Dermis blood vessel endothelial cell (primary cell): ENCODE results near the gene AP1B1. TPM values are rescaled to one million over a fixed set of nuclear protein-coding genes. Genes with fewer than 3 reads are reported as not detected.
"Not testable (repeated sequence)": the region's sequence is repeated elsewhere in the genome, so short reads cannot be mapped to it uniquely, and the experiment has no call there.

Experiments
- DNase-seq: peaks from one replicate; pipeline ENCODE4 v3.0.0; 2010
- total RNA-seq: library from RNA; depleted of rRNA; stranded (reverse); fragments of >200 nt; gene quantifications from 2 replicates; pipeline ENCODE4 v1.2.3, GENCODE V29; 2014

Gene AP1B1
- total RNA-seq, 1 donor from 2014 or later = 191 TPM

DNA sequence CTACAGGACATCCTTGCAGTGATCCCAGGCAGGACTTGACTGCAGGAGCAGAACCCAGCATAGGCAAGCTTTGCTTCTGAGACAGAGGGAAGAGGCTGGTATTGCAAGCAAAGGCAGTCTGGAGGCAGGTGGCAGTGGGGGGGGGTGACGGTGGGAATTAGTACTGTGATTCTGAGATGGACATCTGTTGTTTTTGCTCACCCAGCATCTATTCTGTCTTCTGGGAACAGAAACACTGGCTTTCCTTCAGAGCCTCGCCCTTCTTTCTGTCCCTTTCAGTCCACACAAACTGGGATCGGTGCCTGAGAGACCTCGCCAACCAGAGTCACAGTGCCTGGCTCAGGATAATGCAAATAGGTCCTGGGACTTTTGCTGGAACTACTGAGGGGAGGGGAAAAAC is 41.7 kb downstream of the AP1B1 start:
- DNase-seq = no peak

- DNase-seq = no peak
Observed at GRCh38 chr22:29345932-29346331, 42.4 kb downstream of the AP1B1 start.

DNA sequence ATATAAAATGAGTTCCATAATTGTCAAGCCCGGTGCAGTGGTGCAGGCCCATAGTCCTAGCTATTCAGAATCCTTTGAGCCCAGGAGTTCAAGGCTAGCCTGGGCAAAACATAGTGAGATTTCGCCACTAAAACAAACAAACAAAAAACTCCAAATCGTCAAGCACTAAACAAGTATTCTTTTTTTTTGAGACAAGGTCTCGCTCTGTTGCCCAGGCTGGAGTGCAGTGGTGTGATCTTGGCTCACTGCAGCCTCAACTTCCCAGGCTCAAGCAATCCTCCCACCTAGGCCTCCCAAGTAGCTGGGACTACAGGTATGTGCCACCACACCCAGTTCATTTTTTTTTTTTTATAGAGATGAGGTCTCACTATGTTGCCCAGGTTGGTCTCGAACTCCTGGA is 43.5 kb downstream of the AP1B1 start:
- DNase-seq = not testable (repeated sequence)

DNA sequence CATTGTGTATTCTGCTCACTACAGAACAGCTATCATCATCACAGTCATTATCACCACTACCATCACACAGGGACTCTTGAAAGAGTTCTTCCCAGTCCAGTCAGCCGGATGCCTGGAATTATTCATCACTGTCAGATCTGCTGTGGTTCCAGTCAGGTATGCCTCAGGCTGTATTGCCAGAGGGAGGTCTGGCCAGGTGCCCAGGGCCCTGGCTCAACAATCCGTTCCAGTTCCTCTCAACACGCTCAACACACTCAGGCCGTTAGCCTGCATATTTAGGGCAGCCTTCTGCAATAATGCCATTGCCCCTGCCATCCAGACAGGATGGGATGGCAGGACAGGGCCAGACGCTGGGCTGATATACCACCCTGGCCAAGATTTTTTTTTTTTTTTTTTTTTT is 44.2 kb downstream of the AP1B1 start:
- peak; percentile 69 for DNase-seq

GRCh38 chr22:29343313-29343805 is 45.0 kb downstream of the AP1B1 start:
- DNase-seq = no peak

GRCh38 chr22:29342577-29343312 is 45.6 kb downstream of the AP1B1 start:
- DNase-seq = no peak

DNA sequence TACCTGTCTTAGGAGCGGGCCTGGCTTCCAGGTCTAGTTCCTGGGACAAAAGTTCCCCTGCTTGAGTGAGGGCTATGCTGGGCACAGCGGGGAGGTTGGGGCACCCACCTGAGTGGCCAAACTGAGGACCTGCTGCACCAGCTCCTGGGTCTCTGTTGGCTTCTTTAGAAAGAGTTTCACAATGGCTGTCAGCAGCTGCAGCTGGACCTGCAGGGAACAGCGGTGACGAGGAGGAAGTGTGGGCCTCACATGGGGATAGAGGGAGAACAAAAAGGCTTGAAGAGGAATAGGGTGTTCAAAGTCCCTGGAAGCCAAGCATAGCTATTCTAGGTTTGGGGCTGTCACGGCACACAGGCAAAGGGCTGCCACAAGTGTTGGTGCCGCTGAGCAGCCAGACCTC is 46.2 kb downstream of the AP1B1 start:
- no peak for DNase-seq

DNA sequence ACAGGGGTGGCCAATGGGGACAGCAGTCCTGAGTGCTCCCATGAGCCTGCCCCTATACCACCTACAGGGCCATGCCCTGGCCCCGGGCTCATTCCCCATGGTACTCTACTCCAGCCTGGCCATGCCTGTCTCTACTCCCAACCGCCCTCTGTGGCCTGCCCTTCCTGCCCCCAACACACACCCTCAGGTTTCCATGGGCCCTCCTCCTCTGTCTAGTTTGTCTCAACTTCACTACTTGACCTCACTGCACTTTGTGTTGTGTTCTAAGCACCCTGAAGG is 46.6 kb downstream of the AP1B1 start:
- no peak for DNase-seq

- no peak for DNase-seq
Observed at GRCh38 chr22:29341056-29341848, 47.1 kb downstream of the AP1B1 start.

DNA sequence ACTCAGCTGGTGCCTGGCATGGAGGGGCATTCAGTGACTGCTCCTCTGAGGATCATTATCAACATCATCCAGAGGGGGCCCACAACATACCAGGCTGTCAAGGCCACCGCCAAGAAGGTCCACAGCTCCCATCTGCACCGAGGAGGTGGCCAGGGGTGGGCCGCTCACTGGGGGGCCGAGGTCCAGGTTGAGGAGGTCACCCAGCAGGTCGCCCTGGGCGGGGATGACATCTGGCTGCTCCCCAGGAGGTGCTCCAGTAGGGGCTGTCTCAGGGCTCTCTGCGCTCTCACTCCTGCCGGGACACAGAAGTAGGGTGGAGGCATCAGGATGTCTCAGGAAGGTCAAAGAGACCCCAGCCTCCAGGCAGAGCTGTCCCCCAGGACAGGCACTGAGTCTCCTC is 47.8 kb downstream of the AP1B1 start:
- no peak for DNase-seq

DNA sequence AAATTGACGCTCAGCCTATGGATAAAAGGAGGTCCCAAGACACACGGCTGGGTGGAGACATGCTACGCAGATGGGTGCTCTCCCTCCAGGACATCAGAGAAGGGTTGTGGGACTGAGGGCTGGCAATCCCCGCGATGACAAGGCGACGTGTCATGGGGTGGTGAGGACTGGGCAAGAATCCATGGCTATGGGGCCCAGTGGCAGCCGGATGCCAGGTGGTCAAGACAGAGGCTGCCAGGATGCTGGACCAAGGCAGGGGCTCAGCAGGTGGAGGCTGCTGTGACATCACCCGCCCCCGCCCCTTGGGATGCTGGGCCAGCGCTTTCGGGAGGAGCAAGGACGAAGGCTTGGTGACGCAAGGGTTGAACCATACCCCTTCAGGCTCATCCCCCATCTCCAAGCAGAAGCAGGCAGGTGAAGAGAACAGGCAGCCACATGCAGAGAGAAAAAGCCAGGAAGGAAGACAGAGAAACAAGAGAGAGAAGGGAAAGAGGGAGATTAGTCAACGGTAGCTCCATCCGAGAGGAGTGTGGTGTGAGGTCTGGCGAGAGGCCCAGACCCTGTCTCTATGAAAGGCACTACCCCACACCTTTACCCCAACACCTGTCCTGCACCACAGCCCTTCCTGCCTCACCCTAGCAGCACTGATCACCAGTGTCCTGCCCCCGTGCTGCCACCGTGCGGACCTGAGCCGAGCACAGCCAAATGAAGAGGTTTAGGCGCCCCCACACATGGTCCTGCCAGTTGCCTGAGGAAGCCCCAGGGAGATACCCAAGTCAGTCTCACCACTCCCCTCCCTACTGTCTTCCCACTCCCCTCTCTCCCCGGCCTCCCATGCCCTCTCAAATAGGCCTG is 48.8 kb downstream of the AP1B1 start:
- no peak for DNase-seq

DNA sequence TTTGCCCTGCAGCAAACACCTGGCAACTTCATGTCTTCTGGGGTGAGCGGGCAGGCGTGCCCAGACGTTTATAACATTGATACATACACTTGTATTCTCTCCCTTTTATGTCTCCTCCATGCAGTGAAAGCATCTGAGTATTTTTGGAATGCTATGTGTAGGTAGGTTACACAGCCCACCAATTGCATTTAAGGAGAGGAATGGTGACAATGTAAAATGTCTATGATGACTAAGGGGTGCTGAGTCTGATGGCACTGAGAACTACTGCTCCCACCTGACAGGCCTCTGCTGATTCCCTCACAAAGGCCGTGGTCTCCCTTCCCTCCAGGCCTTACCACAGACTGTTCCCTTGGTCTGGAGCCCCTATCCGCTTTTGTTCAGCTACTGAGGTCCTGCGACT is 50.0 kb downstream of the AP1B1 start:
- no peak for DNase-seq

GRCh38 chr22:29337631-29338284 is 50.6 kb downstream of the AP1B1 start:
- DNase-seq = no peak

DNA sequence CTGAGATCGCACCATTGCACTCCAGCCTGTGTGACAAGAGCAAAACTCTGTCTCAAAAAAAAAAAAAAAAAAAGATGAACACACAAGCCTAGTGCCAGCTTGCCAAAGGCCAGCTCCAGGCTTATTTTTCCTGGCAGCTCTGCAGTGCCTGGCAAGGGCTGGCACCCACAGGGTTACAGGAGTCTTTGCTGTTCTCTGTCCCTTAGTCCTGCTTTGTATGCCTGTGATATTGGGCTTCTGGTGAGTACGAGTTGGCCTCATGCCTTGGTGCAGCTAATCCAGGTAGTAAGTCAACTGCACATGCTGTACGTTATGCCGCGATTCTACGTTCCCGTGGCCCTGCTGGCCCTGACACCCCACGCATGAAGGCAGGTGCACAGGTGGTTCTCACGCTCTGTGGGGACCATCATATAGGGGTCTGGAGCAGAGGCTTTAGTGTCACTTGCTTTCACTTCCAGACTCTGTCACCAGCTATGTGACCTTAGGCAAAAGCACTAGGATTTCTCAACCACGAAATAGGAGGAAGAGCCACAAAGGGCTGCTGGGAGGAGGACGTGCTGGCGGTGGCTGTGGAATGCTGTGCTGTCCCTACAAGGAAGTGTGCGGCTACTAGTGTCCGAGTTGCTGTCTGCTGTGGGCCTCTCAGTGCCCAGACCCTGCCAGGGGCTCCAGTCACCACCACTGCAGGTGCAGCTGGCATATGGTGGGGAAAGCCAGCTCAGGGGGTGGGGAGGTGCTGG is 51.4 kb downstream of the AP1B1 start:
- no peak for DNase-seq

DNA sequence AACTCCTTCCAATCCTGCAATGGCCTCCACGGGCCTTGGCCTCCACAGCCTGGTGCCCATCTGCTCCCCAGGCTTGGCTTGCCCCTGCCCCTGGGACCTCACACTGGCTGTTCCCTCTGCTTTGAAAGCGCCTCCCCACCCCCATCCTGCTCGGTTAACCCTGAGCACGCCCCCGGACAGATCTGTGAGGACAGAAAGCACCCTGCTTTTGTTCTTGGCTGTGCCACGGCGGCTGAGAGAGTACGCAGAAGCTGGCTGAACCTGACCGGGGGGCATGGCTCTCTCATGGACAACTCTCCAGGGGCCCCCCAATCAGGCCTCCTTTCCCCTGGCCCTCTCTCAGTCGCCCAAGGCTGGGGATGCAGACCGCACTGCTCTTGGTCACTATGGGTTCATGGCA is 52.7 kb downstream of the AP1B1 start:
- no peak for DNase-seq

- DNase-seq = no peak
Observed at GRCh38 chr22:29334696-29335344, 53.5 kb downstream of the AP1B1 start.

GRCh38 chr22:29334148-29334547 is 54.2 kb downstream of the AP1B1 start:
- DNase-seq = no peak

DNA sequence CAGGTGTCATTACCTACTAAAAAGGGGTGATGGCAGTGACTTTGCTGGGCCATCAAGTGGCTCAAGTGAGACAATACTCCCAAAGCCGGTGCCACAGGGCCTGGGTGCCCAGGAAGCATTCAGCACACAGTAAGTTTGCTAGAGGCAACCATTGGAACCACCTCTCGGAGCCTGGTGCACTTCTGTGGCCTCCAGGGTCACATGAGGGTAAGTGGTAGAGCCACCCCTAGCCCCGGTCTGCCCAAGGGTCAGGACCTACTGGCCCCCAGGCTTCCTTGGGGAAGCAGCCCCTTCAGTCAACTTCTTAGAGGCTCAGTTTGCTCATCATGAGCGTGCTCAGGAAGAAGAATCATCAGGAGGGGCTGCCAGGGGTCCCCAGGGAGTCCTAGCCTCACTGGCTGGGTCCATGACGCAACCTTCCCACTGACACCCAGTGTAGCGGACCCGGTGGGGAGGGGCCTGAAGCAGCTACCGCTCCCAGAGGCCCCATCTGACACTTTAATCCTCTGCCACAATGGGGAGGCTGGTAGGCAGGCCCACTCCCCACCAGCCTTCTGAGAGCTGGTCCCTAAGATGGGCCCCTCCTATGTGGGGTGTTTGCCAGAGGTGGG is 55.4 kb downstream of the AP1B1 start:
- DNase-seq = no peak

GRCh38 chr22:29331658-29332300 is 56.6 kb downstream of the AP1B1 start:
- no peak for DNase-seq

- peak; percentile 24 for DNase-seq
Observed at GRCh38 chr22:29331213-29331612, 57.2 kb downstream of the AP1B1 start.

- peak; percentile 76 for DNase-seq
Observed at GRCh38 chr22:29330753-29331152, 57.6 kb downstream of the AP1B1 start.
